H9 (cell line): Measurements from ENCODE around the gene MARK4. TPM values are rescaled to one million over a fixed set of nuclear protein-coding genes. Genes with fewer than 3 reads are reported as not detected.

Source experiments
- DNase-seq: peaks from one replicate; pipeline ENCODE4 v3.0.0-alpha.2; 2017
- H2AFZ ChIP-seq: one replicate; pipeline ENCODE4 v1.6.1; 2013; ENCODE audit warnings: mild to moderate bottlenecking, low read length, control low read depth, moderate library complexity
- H2AK5ac ChIP-seq: 2 replicates; pipeline ENCODE4 v1.6.1; 2013; ENCODE audit warnings: low read length, control low read depth, mixed read lengths; ENCODE audit not compliant: insufficient read length
- H2BK120ac ChIP-seq: one replicate; pipeline ENCODE4 v1.6.1; 2013; ENCODE audit warnings: low read depth, mild to moderate bottlenecking, low read length, control low read depth, inconsistent platforms; ENCODE audit not compliant: poor library complexity, severe bottlenecking
- H2BK12ac ChIP-seq: 2 replicates; pipeline ENCODE4 v1.6.1; 2013; ENCODE audit warnings: low read length, control low read depth, mixed read lengths, low read depth; ENCODE audit not compliant: insufficient read length
- H2BK15ac ChIP-seq: 2 replicates; pipeline ENCODE4 v1.6.1; 2013; ENCODE audit warnings: low read depth, low read length, control low read depth
- H2BK20ac ChIP-seq: one replicate; pipeline ENCODE4 v1.6.1; 2013; ENCODE audit warnings: low read depth, mild to moderate bottlenecking, low read length, control low read depth, inconsistent platforms; ENCODE audit not compliant: poor library complexity, severe bottlenecking
- H2BK5ac ChIP-seq: 2 replicates; pipeline ENCODE4 v1.6.1; 2013; ENCODE audit warnings: low read length, control low read depth, mixed read lengths; ENCODE audit not compliant: insufficient read length
- H3K14ac ChIP-seq: 2 replicates; pipeline ENCODE4 v1.6.1; 2013; ENCODE audit warnings: low read length, control low read depth; ENCODE audit not compliant: insufficient read depth
- H3K18ac ChIP-seq: 2 replicates; pipeline ENCODE4 v1.6.1; 2013; ENCODE audit warnings: low read depth, mild to moderate bottlenecking, mixed read lengths, low read length, control low read depth; ENCODE audit not compliant: insufficient read length
- H3K23ac ChIP-seq: 2 replicates; pipeline ENCODE4 v1.6.1; 2013; ENCODE audit warnings: low read length, control low read depth, mixed read lengths, low read depth; ENCODE audit not compliant: insufficient read length
- H3K23me2 ChIP-seq: 2 replicates; pipeline ENCODE4 v1.6.1; 2013; ENCODE audit warnings: low read depth, mild to moderate bottlenecking, mixed read lengths, low read length, control low read depth; ENCODE audit not compliant: insufficient read length, poor library complexity, severe bottlenecking
- H3K27ac ChIP-seq: 2 replicates; pipeline ENCODE4 v1.5.1; 2013; ENCODE audit warnings: low read length, control low read depth, mixed read lengths, low read depth; ENCODE audit not compliant: insufficient read length
- H3K27me3 ChIP-seq: 2 replicates; pipeline ENCODE4 v1.6.1; 2013; ENCODE audit warnings: low read length, control low read depth, inconsistent platforms; ENCODE audit not compliant: insufficient read depth
- H3K4ac ChIP-seq: 2 replicates; pipeline ENCODE4 v1.6.1; 2013; ENCODE audit warnings: low read depth, mild to moderate bottlenecking, control low read depth, inconsistent platforms, low read length, moderate library complexity
- H3K4me1 ChIP-seq: 2 replicates; pipeline ENCODE4 v1.6.1; 2013; ENCODE audit warnings: low read length, control low read depth, inconsistent platforms; ENCODE audit not compliant: insufficient read depth
- H3K4me2 ChIP-seq: 2 replicates; pipeline ENCODE4 v1.6.1; 2013; ENCODE audit warnings: low read length, control low read depth, mixed read lengths; ENCODE audit not compliant: insufficient read length, insufficient read depth
- H3K56ac ChIP-seq: 2 replicates; pipeline ENCODE4 v1.6.1; 2013; ENCODE audit warnings: low read depth, mild to moderate bottlenecking, mixed read lengths, low read length, control low read depth; ENCODE audit not compliant: insufficient read length
- H3K79me1 ChIP-seq: 2 replicates; pipeline ENCODE4 v1.6.1; 2013; ENCODE audit warnings: low read depth, mild to moderate bottlenecking, moderate library complexity, low read length, control low read depth, inconsistent platforms; ENCODE audit not compliant: insufficient read depth, poor library complexity, severe bottlenecking
- H3K79me2 ChIP-seq: 2 replicates; pipeline ENCODE4 v1.6.1; 2013; ENCODE audit warnings: low read length, control low read depth, inconsistent platforms; ENCODE audit not compliant: insufficient read depth
- H3K9ac ChIP-seq: 2 replicates; pipeline ENCODE4 v1.6.1; 2013; ENCODE audit warnings: low read length, control low read depth, mixed read lengths; ENCODE audit not compliant: insufficient read length; ENCODE audit errors: extremely low read depth
- H3K9me3 ChIP-seq: one replicate; pipeline ENCODE4 v1.6.1; 2013; ENCODE audit warnings: low read depth, low read length, inconsistent platforms; ENCODE audit not compliant: control insufficient read depth
- H3T11ph ChIP-seq: one replicate; pipeline ENCODE4 v1.6.1; 2013; ENCODE audit warnings: mild to moderate bottlenecking, low read length, control low read depth, inconsistent platforms
- H4K20me1 ChIP-seq: one replicate; pipeline ENCODE4 v1.6.1; 2013; ENCODE audit not compliant: control insufficient read depth, insufficient read length, insufficient read depth
- H4K5ac ChIP-seq: 2 replicates; pipeline ENCODE4 v1.6.1; 2013; ENCODE audit warnings: low read depth, mild to moderate bottlenecking, mixed read lengths, low read length, control low read depth; ENCODE audit not compliant: insufficient read length
- H4K8ac ChIP-seq: replicated peaks from 2 replicates; pipeline ENCODE4 v1.6.1; 2013; ENCODE audit warnings: low read length, control low read depth, mixed read lengths, low read depth; ENCODE audit not compliant: insufficient read length
- H4K91ac ChIP-seq: 2 replicates; pipeline ENCODE4 v1.6.1; 2013; ENCODE audit warnings: low read depth, mild to moderate bottlenecking, moderate library complexity, mixed read lengths, low read length, control low read depth; ENCODE audit not compliant: insufficient read length
- H3K27ac Mint-ChIP-seq, 3 experiments: 2 replicates in 2 of 3; 3 replicates in 1 of 3; pipeline ENCODE4 v1.8.0; 2020 to 2021; ENCODE audit warnings: mixed read lengths in 3 of 3, mild to moderate bottlenecking in 1 of 3, moderate library complexity in 1 of 3
- H3K27me3 Mint-ChIP-seq: 2 replicates; pipeline ENCODE4 v1.8.0; 2021; ENCODE audit warnings: low read depth, mild to moderate bottlenecking, moderate library complexity, mixed read lengths
- H3K36me3 Mint-ChIP-seq, 3 experiments: 2 replicates in 2 of 3; 3 replicates in 1 of 3; pipeline ENCODE4 v1.8.0; 2020 to 2021; ENCODE audit warnings: low read depth in 3 of 3, mixed read lengths in 3 of 3; ENCODE audit not compliant: insufficient read depth in 1 of 3
- H3K4me1 Mint-ChIP-seq, 2 experiments: 2 replicates each; pipeline ENCODE4 v1.8.0; 2020; ENCODE audit warnings: mixed read lengths in 2 of 2
- H3K4me3 Mint-ChIP-seq, 2 experiments: 2 replicates in 1 of 2; 3 replicates in 1 of 2; pipeline ENCODE4 v1.8.0; 2020 to 2021; ENCODE audit warnings: mild to moderate bottlenecking in 2 of 2, mixed read lengths in 2 of 2, moderate library complexity in 1 of 2
- H3K9me3 Mint-ChIP-seq, 2 experiments: 2 replicates in 1 of 2; 3 replicates in 1 of 2; pipeline ENCODE4 v1.8.0; 2020; ENCODE audit warnings: mild to moderate bottlenecking in 2 of 2, mixed read lengths in 2 of 2, moderate library complexity in 1 of 2
- WGBS: extraction: QIAGEN DNeasy Blood & Tissue Kit; methylation state at CpG from one replicate; pipeline ENCODE4 v1.1.7; 2013; ENCODE audit warnings: missing lambda C conversion rate, low lambda C conversion rate, mixed read lengths; ENCODE audit not compliant: insufficient read length; ENCODE audit errors: extremely low coverage; 5-methylcytosine and 5-hydroxymethylcytosine counted together
- total RNA-seq: library from RNA; stranded (reverse); gene quantifications from 2 replicates; pipeline ENCODE4 v1.2.1, GENCODE V29; 2021
- TF ChIP-seq, protein P1 (sequence below): fragments of 200-600 bp; sonication (generic); conservative IDR thresholded peaks from 3 replicates; pipeline ENCODE4 v1.8.0; 2021; ENCODE audit warnings: antibody characterized with exemption, mild to moderate bottlenecking

The MARK4 gene
- total RNA-seq, 1 experiment from 2014 or later, result 44.7 TPM

DNA sequence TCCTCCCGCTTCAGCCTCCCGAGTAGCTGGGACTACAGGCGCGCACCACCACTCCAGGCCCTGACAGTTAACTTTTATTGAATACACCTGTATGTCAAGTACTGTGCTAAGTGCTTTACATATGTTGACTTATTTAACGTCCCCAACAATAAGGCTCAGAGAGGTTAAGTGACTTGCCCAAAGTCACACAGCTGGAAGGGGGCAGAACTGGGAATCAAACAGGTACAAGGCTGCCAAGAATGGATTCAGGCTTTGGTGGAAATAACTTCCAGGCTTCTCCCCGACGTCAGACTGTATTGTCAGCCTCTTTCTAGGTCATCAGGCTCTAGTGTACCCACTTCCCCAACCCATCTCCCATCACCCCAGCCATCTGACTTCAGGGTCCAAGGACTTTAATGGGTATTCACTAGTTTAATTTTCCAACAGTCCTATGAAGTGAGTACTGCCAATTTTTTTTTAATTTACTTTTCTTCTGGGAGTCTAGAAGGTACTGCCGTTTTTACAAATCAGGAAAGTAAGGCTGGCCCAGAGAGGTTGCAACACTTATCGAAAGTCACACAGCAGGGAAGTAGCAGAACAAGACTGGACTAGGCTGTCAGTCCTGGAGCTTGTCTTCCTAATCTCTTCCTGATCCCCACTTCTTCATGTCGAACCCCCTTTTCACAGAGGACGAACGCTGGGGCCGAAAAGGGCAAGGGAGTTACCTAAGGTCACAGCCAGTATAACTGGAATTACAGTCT is 76.5 kb downstream of the MARK4 start:
- no peak for DNase-seq
- no CpG with 5 or more reads among the region's 13 CpGs for WGBS
- H2BK12ac ChIP-seq, result no peak overlapping the region
- no peaks in the 10 kb centered on the region for H3K36me3 Mint-ChIP-seq
- no peak overlapping the region for H4K5ac ChIP-seq
- H3K4me2 ChIP-seq, result no peak overlapping the region
- no peak overlapping the region for H2AFZ ChIP-seq
- H3K4me1 Mint-ChIP-seq, result peaks cover 11 to 18% of the 10 kb centered on the region in 2 experiments
- H3K79me1 ChIP-seq, result no peaks in the 10 kb centered on the region
- no peaks in the 10 kb centered on the region for H4K20me1 ChIP-seq
- no peak overlapping the region for H3K27ac ChIP-seq
- no peaks in the 10 kb centered on the region for H3K79me2 ChIP-seq
- H3K23ac ChIP-seq, result no peak overlapping the region
- H2BK15ac ChIP-seq, result no peak overlapping the region
- H3K4me3 Mint-ChIP-seq, result no peak overlapping the region
- H3K9ac ChIP-seq, result no peak overlapping the region
- H3K27ac Mint-ChIP-seq, result no peak overlapping the region
- H3K4me1 ChIP-seq, result no peaks in the 10 kb centered on the region
- H3K18ac ChIP-seq, result no peak overlapping the region
- H3K27me3 Mint-ChIP-seq, result peaks cover 30% of the 10 kb centered on the region
- no peak overlapping the region for H3K4ac ChIP-seq
- H3K23me2 ChIP-seq, result no peaks in the 10 kb centered on the region
- H4K91ac ChIP-seq, result no peak overlapping the region
- no peak overlapping the region for H3K14ac ChIP-seq
- no peaks in the 10 kb centered on the region for H3K27me3 ChIP-seq
- H3K9me3 Mint-ChIP-seq, result no peaks in the 10 kb centered on the region; a peak in 1 of 5 replicates
- H4K8ac ChIP-seq, result no peak overlapping the region
- no peak overlapping the region for H2BK20ac ChIP-seq
- H2BK120ac ChIP-seq, result no peak overlapping the region
- TF ChIP-seq, protein P1, sequence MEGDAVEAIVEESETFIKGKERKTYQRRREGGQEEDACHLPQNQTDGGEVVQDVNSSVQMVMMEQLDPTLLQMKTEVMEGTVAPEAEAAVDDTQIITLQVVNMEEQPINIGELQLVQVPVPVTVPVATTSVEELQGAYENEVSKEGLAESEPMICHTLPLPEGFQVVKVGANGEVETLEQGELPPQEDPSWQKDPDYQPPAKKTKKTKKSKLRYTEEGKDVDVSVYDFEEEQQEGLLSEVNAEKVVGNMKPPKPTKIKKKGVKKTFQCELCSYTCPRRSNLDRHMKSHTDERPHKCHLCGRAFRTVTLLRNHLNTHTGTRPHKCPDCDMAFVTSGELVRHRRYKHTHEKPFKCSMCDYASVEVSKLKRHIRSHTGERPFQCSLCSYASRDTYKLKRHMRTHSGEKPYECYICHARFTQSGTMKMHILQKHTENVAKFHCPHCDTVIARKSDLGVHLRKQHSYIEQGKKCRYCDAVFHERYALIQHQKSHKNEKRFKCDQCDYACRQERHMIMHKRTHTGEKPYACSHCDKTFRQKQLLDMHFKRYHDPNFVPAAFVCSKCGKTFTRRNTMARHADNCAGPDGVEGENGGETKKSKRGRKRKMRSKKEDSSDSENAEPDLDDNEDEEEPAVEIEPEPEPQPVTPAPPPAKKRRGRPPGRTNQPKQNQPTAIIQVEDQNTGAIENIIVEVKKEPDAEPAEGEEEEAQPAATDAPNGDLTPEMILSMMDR, result no peak
- no peak overlapping the region for H3T11ph ChIP-seq
- no peaks in the 10 kb centered on the region for H3K9me3 ChIP-seq
- H3K56ac ChIP-seq, result no peak overlapping the region
- H2BK5ac ChIP-seq, result no peak overlapping the region
- no peak overlapping the region for H2AK5ac ChIP-seq
